Fibroblast of the aortic adventitia (primary cell): Measurements from ENCODE around the gene NR1D2. TPM values are rescaled to one million over a fixed set of nuclear protein-coding genes. Genes with fewer than 3 reads are reported as not detected.

Experiments
- DNase-seq: peaks from one replicate; pipeline ENCODE4 v3.0.0-alpha.2; 2010; ENCODE audit warnings: low read depth
- H3K4me3 ChIP-seq: 2 replicates; pipeline ENCODE4 v1.5.1; 2011; ENCODE audit warnings: low read depth, mild to moderate bottlenecking, control low read depth, low read length, moderate library complexity
- total RNA-seq: library from RNA; depleted of rRNA; stranded (reverse); fragments of >200 nt; gene quantifications from 2 replicates; pipeline ENCODE4 v1.2.3, GENCODE V29; 2012; ENCODE audit warnings: low replicate concordance
- TF ChIP-seq, protein P1 (sequence below): IDR thresholded peaks from 2 replicates; pipeline ENCODE4 v1.5.1; 2011; ENCODE audit warnings: mild to moderate bottlenecking, low read length, control low read depth, inconsistent platforms; ENCODE audit not compliant: insufficient read depth

The NR1D2 gene
- total RNA-seq, 1 donor = 77.3 TPM

DNA sequence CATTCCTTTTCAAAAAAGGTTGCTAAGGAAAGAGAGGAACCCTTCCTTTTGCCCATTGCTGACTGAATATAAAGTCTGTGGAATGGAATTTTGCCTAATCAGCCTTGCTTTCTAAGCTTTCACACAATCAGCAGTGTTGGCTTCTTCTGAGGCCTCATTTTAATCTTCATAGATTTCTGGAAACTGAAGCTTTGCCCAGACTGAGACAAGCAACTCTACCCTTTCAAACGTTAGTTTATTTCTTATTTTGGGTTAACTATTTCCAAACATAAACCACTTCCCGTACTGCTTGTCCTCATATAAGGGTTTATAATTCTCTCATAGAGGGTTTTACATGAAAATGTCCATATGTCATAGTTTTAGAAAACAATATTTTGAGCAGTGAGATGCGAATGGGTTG lies 82.9 kb downstream of the NR1D2 start:
- no peak for DNase-seq
- H3K4me3 ChIP-seq = no peak overlapping the region

More for the DNA sequence above, 82.9 kb downstream of the NR1D2 start:
- TF ChIP-seq, protein P1, sequence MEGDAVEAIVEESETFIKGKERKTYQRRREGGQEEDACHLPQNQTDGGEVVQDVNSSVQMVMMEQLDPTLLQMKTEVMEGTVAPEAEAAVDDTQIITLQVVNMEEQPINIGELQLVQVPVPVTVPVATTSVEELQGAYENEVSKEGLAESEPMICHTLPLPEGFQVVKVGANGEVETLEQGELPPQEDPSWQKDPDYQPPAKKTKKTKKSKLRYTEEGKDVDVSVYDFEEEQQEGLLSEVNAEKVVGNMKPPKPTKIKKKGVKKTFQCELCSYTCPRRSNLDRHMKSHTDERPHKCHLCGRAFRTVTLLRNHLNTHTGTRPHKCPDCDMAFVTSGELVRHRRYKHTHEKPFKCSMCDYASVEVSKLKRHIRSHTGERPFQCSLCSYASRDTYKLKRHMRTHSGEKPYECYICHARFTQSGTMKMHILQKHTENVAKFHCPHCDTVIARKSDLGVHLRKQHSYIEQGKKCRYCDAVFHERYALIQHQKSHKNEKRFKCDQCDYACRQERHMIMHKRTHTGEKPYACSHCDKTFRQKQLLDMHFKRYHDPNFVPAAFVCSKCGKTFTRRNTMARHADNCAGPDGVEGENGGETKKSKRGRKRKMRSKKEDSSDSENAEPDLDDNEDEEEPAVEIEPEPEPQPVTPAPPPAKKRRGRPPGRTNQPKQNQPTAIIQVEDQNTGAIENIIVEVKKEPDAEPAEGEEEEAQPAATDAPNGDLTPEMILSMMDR = no peak

Other genes starting within 250 kb of the NR1D2 start
- gene UBE2E1, start 139.3 kb upstream of the NR1D2 start, total RNA-seq = 34.6 and 108 TPM in 2 replicates
- 20.9 and 35.8 TPM in 2 replicates for gene NKIRAS1, start 28.3 kb upstream of the NR1D2 start, total RNA-seq
- 529 and 2,953 TPM in 2 replicates for gene RPL15, start 28.2 kb upstream of the NR1D2 start, total RNA-seq